Stimulated activated memory B cell treated with anti-CD40 and anti-IgM and Interleukin-4, amounts not matched to agents 10 μg/mL and 1 μg/mL and 100 μg/mL, for 72 hours (primary cell): ENCODE results near the gene DLGAP4.
A peak's percentile ranks its signal among the peaks of the same experiment; 100 is the strongest.
"Not testable (repeated sequence)": the region's sequence is repeated elsewhere in the genome, so short reads cannot be mapped to it uniquely, and the experiment has no call there.

Experiments used
- ATAC-seq: fragments of 150-1000 bp; cut with Tn5 transposase; 2 replicates; pipeline ENCODE4 v1.10.0; 2021
- H3K27ac Mint-ChIP-seq: one replicate; pipeline ENCODE4 v1.8.0; 2022; ENCODE audit warnings: mild to moderate bottlenecking, mixed read lengths
- H3K27me3 Mint-ChIP-seq: one replicate; pipeline ENCODE4 v1.8.0; 2022; ENCODE audit warnings: mixed read lengths
- H3K36me3 Mint-ChIP-seq: one replicate; pipeline ENCODE4 v1.8.0; 2022; ENCODE audit warnings: mixed read lengths
- H3K4me1 Mint-ChIP-seq: one replicate; pipeline ENCODE4 v1.8.0; 2022; ENCODE audit warnings: mixed read lengths
- H3K4me3 Mint-ChIP-seq: one replicate; pipeline ENCODE4 v1.8.0; 2022; ENCODE audit warnings: mild to moderate bottlenecking, moderate library complexity, mixed read lengths
- H3K9me3 Mint-ChIP-seq: one replicate; pipeline ENCODE4 v1.8.0; 2022; ENCODE audit warnings: mixed read lengths

The DLGAP4 gene

DNA sequence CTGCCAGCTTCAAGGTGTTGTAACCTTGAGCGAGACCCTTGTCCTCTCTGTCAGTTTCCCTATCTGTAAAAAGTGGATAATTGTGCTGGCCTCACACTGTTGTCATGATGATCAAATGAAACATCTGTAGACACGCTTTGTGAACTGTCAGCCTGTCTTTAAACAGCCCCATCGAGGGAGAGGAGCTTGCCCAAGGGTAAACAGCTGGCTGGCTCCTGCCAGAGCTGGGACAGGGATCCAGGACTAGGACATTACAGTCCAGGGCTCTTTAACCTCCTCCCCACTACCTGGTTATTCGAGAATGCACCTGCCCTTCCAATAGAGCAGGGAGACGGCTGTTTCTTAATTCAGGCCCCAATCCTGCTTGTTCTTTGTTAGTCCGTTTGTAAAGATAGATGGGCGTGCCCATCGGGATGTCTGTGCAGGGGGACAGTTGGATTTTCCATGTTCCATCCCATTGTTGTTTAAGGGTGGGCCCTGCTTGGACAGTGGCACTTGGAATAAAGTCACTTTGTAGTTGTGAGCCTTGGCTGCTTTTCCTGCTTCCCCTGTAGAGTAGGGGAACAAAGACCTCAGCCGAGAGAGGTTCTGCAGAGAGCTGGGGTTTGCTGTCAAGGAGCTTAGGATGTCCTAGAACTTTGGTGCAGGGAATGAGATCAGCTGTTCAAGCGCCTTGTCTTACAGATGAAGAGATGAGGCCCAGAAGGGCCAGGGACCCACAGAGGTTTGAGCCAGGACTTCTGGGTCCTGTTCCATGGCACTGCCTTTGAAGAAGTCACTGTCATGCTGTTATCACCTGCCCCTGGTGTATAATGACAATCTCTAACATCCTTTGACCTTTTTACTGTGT is 157.3 kb downstream of the DLGAP4 start:
- Mint-ChIP-seq H3K27me3 (no peaks in the 10 kb centered on the region), H3K9me3 (no peaks in the 10 kb centered on the region), H3K4me3 (peak overlapping the region; percentile 96), H3K27ac (peak overlapping the region; percentile 94), H3K36me3 (no peaks in the 10 kb centered on the region), H3K4me1 (peaks cover 71% of the 10 kb centered on the region)
- no peak for ATAC-seq

DNA sequence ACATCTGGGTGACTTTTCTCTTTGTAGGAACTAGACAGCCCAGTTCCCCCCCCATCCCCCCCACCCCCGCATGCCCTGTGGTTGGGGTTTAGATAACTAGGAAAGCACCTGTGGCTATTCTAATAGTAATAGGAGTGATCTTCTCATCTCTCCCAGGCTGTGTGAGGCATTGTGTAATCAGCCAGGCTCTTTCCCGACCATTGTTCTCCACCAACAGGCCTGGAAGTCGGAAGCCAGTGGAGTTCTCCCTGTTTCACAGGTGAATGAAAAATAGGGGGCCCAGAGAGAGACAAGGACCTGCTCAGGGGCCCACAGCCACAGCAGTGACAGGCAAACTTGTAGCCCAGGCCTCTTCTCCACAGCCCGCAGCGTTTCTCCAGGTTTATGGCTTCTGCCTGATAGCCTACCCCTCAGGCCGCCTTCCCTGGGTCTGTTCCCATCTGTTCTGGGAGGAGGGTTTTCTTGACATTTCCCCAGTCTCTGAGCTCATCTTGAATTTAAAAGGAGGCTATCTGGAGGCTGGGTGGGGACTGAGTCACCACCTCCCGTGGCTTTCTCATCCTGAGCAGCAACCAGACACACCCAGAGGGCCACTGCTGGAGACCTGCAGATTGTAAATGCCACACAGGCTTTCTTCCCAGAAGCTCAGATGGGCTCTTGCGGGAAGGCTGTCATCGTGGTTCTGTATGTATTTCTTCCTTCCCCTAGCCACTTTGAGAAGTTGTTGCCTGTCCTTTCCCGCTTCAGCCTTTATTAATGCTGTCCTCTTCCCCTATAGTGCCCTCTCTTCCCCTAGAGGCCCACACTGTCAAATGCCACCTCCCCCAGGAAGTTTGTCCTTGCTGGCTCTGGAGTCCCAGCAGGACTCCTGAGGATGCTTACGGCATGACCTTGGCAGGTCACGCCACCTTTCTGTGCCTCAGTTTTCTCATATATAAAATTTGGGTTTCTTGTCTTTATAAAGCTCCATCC is 159.3 kb downstream of the DLGAP4 start:
- H3K9me3 Mint-ChIP-seq, result no peaks in the 10 kb centered on the region
- no peaks in the 10 kb centered on the region for H3K36me3 Mint-ChIP-seq
- H3K27me3 Mint-ChIP-seq, result no peaks in the 10 kb centered on the region
- ATAC-seq, result no peak
- peak overlapping the region; percentile 94 for H3K27ac Mint-ChIP-seq
- H3K4me1 Mint-ChIP-seq, result peaks cover 83% of the 10 kb centered on the region
- H3K4me3 Mint-ChIP-seq, result peak overlapping the region; percentile 56

DNA sequence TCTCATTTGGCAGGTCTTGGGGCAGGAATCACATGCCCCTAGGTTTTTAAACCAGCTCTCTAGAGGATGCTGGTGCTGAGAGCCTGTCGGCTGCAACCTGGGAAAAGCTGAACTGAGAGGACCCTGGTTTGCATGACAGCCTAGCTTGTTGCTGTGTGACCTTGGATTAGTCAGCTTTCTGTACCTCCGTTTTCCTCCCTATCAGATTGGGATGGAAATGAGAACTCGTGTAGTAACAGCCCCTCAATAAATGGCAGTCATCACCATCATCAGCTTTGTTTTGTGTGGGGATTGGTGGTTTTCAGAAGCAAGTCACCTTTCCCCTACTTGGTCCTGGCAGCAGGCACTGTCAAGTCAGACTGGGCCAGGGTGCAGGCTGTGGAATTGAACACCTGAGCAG is 159.9 kb downstream of the DLGAP4 start:
- Mint-ChIP-seq H3K4me1 (peaks cover 85% of the 10 kb centered on the region), H3K9me3 (no peaks in the 10 kb centered on the region), H3K27me3 (no peaks in the 10 kb centered on the region), H3K36me3 (no peaks in the 10 kb centered on the region), H3K27ac (peak overlapping the region; percentile 94), H3K4me3 (peak overlapping the region; percentile 56)
- ATAC-seq, result no peak

DNA sequence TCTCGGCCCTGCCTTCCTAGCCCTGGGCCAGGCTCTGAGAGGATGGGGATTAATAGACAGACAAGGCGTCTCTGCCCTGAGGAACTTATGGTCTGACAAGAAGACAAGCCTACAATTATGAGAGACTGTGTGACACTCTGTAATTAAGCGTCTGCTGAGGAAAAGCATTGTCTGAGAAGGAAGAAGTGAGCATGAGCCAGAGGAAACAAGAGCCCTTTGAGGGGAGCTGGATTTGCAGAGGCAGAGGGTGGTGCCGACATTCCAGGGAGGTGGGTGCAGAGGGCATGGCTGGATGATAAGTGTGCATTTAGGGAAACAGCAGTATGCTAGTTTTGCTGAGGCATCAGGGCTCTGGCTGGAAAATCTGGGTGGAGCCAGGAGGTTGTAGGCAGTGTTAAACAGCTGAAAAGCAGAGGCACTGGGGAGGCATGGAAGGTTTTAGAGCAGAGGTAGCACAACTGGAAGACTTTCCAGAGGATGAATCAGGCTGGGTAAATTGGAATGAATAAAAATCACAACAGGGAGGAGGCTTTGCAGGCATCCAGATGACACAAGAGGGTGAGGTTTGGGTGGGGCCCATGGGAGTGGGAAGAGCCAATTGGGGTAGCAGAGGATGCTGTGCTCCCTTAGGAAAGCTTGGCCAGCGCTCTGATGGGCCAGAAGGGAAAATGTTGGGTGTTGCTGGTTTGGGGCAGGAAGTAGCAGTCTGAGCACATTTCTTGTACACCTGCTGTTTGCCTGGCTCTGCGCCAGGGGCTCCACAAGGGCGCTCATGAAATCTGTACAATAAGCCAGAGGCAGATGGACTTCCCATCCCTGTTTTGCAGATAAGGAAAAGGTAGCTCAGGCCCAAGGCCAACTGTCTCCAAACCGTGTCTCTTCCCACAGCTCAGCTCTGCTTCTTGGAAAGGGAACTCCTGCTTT is 161.2 kb downstream of the DLGAP4 start:
- peak overlapping the region; percentile 49 for H3K4me3 Mint-ChIP-seq
- peak overlapping the region; percentile 94 for H3K27ac Mint-ChIP-seq
- H3K4me1 Mint-ChIP-seq, result peaks cover 91% of the 10 kb centered on the region
- no peaks in the 10 kb centered on the region for H3K9me3 Mint-ChIP-seq
- ATAC-seq, result no peak
- no peaks in the 10 kb centered on the region for H3K27me3 Mint-ChIP-seq
- no peaks in the 10 kb centered on the region for H3K36me3 Mint-ChIP-seq

DNA sequence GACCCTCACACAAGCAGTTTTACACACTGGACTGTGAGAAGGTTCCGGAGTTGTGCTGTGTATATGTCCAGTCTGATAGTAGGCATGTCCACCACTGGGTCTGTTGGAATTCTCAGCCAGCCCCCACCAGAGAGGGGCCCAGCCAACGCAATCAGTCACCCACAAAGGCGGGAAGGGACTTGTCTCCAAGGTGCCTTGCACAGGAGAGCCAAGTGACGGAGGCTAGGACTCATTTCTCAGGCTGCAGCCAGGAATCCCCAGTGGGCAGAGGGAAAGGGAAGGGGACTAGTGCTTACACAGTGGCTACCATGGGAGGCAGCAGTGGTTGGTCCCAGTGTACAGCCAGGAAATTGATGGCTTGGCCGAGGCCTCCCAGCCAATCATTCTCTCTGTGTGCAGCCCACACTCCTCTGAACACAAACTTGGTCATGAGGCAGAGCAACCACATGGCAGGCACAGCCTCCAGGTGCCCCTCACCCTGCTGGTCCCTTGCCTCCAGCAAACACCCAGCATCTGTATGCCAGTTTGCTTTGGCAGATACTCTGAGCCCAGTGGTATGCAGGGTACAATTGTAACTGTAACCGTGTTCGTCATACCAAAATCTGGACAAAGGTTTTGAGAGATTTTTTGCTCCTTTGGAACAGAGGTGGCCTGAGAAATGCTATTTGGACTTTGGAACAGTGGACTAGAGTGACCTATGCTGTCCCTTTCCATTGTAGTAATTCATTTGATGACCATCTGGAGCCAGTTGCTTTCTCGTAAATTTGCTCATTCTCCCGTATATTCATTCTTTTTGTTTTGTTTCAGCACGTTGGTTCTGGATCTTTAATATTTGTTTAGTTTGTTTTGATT is 162.2 kb downstream of the DLGAP4 start:
- Mint-ChIP-seq H3K9me3 (no peaks in the 10 kb centered on the region), H3K4me3 (no peak overlapping the region), H3K27ac (peak overlapping the region; percentile 94)

DNA sequence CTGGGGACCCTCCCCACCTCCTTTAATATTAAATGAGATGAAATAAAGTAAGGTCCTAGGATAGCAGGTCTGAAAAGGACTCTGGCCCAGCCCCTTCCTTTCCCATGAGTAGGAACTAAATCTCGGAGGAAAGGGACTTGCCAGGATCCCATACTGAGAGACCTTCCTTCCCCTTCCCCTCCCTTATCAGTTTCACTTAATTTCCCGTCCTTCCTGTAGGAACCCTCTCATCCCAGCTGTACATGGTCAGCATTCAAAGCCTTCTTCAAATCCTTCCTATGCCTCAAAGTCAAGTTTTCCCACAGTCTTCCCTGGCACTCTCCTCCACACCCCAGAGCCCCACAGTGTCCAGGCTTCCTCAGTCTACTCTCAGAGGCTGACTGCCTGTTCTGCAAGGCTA is 163.8 kb downstream of the DLGAP4 start:
- H3K27ac Mint-ChIP-seq, result peak overlapping the region; percentile 87
- ATAC-seq, result no peak

More for the DNA sequence above, 162.2 kb downstream of the DLGAP4 start:
- no peak for ATAC-seq
- Mint-ChIP-seq H3K4me1 (peaks cover 87% of the 10 kb centered on the region), H3K27me3 (no peaks in the 10 kb centered on the region), H3K36me3 (no peaks in the 10 kb centered on the region)

DNA sequence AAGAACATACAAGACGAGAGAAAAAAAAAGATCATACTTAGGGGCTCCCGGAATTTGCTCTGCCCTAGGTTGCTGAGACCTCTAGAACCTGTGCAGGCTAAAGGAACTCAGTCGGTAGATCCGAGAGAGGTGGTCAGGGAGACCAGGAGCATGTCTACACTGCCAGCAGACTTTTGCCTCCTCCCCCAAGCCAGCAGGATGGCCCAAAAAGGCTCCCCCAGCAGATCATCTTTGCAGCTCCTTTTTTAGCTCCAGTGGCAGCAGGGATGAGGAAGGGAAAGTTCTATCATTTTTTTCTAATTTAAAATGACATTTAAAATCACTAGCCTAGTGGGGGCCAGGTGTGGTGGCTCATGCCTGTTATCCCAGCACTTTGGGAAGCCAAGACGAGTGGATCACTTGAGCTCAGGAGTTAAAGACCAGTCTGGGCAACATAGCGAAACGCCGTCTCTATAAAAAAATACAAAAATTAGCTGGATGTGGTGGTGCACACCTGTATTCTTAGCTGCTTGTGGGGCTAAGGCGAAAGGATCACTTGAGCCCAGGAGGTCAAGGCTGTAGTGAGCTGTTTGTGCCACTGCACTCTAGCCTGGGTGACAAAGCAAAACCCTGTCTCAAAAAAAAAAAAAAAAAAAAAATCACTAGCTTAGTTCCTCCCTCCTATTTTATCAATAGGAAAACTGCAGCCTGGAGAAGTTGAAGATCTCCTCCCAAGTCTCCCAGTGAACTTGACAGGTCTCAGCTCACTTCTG is 165.9 kb downstream of the DLGAP4 start:
- no peaks in the 10 kb centered on the region for H3K27me3 Mint-ChIP-seq
- no peaks in the 10 kb centered on the region for H3K9me3 Mint-ChIP-seq
- peaks cover 9% of the 10 kb centered on the region for H3K36me3 Mint-ChIP-seq
- H3K4me3 Mint-ChIP-seq, result peak overlapping the region; percentile 65
- peaks cover 72% of the 10 kb centered on the region for H3K4me1 Mint-ChIP-seq
- H3K27ac Mint-ChIP-seq, result peak overlapping the region; percentile 87
- ATAC-seq, result no peak

More for the DNA sequence above, 163.8 kb downstream of the DLGAP4 start:
- no peaks in the 10 kb centered on the region for H3K27me3 Mint-ChIP-seq
- H3K9me3 Mint-ChIP-seq, result no peaks in the 10 kb centered on the region
- peak overlapping the region; percentile 30 for H3K4me3 Mint-ChIP-seq
- H3K4me1 Mint-ChIP-seq, result peaks cover 91% of the 10 kb centered on the region
- H3K36me3 Mint-ChIP-seq, result peaks cover 4% of the 10 kb centered on the region

DNA sequence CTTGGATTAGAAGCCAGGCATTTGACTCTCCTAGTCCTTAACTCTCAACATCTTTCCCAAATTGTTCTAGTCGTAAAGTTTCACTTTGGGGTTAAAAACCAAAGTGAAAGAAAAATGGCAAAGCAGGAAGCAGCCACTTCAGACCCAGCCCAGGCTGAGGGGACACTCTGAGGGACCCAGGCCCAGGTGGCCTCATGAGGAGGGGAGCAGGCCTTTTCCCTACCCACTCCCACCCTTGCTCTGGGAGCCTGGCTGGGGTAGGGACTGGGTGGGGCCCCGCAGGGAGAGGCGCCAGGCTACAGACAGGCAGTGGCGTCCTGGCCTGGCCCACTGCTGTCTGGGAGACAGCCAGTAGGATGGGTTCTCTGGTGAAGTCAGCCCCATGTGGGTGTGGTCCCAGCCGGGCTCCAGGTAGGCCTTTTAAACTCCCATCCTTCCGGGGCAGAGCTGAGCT is 166.5 kb downstream of the DLGAP4 start:
- Mint-ChIP-seq H3K27me3 (no peaks in the 10 kb centered on the region), H3K4me3 (peak overlapping the region; percentile 65), H3K27ac (peak overlapping the region; percentile 87), H3K36me3 (peaks cover 9% of the 10 kb centered on the region), H3K4me1 (peaks cover 66% of the 10 kb centered on the region), H3K9me3 (no peaks in the 10 kb centered on the region)
- ATAC-seq, result peak; percentile 57

DNA sequence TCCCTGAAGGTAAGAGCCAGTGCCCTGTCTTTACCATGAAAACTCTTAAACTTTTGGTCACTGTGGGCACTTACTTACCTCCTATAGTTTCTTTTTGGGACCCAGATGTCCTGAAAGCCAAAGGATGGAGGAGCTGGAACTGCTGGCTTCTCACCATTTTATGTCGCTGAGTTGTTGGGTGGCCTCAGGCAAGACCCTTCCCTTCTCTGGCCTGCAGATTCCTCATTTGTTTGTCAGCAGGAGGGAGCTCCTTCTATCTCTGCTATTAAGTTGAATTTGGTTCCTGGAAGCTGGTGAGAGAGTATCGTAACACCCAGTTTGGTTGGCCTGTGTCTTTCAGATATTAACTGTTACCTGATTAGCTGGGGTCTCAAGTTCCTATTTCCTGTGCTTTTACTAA is 167.0 kb downstream of the DLGAP4 start:
- no peaks in the 10 kb centered on the region for H3K9me3 Mint-ChIP-seq
- no peaks in the 10 kb centered on the region for H3K27me3 Mint-ChIP-seq
- H3K4me3 Mint-ChIP-seq, result no peak overlapping the region
- peaks cover 65% of the 10 kb centered on the region for H3K4me1 Mint-ChIP-seq
- peaks cover 9% of the 10 kb centered on the region for H3K36me3 Mint-ChIP-seq
- H3K27ac Mint-ChIP-seq, result peak overlapping the region; percentile 87
- no peak for ATAC-seq

DNA sequence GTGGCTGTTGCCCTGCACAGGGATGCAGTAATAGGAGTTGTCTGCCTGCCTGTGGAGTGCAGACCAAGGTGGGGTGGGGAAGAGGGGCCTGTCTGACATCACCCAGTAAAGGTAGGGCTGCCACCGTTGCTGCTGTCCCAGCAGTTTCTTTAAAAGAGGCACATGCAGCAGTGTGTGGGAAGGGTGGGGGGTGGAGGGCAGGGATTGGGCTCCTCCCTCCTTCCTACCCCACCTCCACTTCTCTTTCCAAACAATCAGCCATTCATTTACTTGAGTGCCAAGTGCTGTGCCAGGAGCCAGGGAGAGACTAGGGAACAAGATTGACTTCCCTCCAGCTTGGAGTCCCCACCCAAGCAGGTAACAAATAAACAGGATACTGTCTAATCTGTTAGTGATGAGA is 168.4 kb downstream of the DLGAP4 start:
- Mint-ChIP-seq H3K4me1 (peaks cover 69% of the 10 kb centered on the region), H3K27ac (peak overlapping the region; percentile 87), H3K9me3 (no peaks in the 10 kb centered on the region)

DNA sequence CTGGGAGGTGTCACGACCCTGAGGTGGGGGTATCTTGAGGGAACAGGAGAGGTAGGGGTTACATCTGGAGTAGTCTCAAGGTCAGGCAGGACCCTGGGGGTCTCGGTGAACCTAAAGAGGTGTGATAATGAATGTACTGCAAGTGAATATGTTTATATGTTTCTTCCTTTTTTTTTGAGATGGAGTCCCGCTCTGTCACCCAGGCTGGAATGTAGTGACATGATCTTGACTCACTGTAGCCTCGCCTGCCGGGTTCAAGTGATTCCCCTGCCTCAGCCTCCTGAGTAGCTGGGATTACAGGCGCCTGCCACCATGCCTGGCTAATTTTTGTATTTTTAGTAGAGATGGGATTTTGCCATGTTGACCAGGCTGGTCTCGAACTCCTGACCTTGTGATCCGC is 168.9 kb downstream of the DLGAP4 start:
- not testable (repeated sequence) for ATAC-seq, H3K9me3 Mint-ChIP-seq, H3K27me3 Mint-ChIP-seq, H3K4me3 Mint-ChIP-seq, H3K36me3 Mint-ChIP-seq
- Mint-ChIP-seq H3K4me1 (peaks cover 69% of the 10 kb centered on the region), H3K27ac (peak overlapping the region; percentile 87)

More for the DNA sequence above, 168.4 kb downstream of the DLGAP4 start:
- Mint-ChIP-seq H3K36me3 (peaks cover 9% of the 10 kb centered on the region), H3K4me3 (no peak overlapping the region), H3K27me3 (no peaks in the 10 kb centered on the region)
- ATAC-seq, result no peak

DNA sequence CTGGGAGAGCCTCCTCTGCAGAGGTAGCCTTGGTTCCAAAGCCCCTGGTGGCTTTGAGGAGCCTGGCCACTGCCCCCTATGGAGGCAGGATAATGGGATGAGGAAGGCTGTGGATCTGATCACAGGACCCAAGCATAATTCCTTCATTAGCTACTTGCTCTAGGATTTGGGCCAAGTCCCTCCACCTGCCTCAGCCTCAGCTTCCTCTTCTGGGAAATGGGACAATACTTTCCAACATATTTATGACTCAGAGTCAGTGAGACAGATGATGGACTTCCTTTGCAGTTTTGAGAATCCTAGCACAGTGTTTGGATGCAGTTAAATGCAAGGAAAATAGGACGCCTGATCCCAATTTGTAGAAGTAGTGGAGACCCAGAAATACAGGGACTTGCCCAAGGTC is 171.3 kb downstream of the DLGAP4 start:
- Mint-ChIP-seq H3K4me3 (no peak overlapping the region), H3K27ac (peak overlapping the region; percentile 12), H3K9me3 (no peaks in the 10 kb centered on the region)

More for the DNA sequence above, 171.3 kb downstream of the DLGAP4 start:
- Mint-ChIP-seq H3K27me3 (no peaks in the 10 kb centered on the region), H3K4me1 (peaks cover 67% of the 10 kb centered on the region), H3K36me3 (peaks cover 9% of the 10 kb centered on the region)
- ATAC-seq, result no peak
